ENCODE measurements around the gene TOGARAM2.

Gene TOGARAM2

DNA sequence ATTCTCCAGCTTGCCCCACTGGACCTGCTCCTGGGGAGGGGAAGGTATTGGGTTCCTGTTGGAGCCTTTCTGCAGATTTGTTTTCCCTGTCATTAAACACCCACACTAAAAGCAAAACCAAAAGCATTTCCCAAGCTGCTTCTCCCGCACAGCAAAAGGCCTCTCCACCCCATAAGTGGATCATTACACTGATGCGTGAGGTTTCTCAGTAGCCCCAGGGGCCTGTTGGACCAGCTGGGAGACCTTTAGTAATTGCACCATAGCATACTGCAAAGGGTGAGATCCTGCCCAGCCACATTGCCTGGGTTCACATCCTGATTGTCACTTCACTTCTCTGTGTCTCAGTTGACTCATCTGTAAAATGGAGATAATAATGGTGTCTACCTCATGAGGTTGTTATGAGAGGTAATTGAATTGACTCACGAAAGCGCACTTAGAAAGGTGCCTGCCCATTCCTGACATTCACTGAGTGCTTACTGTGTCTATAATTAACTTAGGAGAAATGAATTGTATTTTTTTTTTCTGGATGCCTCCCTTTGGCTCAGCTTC lies 43.9 kb downstream of the TOGARAM2 start:
- Histone ChIP-seq H3K9ac (ENCODE audit: low read length in 2 of 2) (no peak overlapping the region), H3K4me1 (ENCODE audit: control insufficient read depth, insufficient read depth, low read length) (no peaks in the 10 kb centered on the region), H3K27me3 (ENCODE audit: control insufficient read depth in 1 of 2, insufficient read depth in 2 of 2, low read length in 2 of 2) (no peaks in the 10 kb centered on the region), H3K9me3 (ENCODE audit: control insufficient read depth in 2 of 2, low read length in 2 of 2) (no peaks in the 10 kb centered on the region), H3K36me3 (ENCODE audit: control insufficient read depth in 2 of 2, insufficient read depth in 2 of 2, low read length in 2 of 2) (no peaks in the 10 kb centered on the region), H3K4me3 (ENCODE audit: low read length in 2 of 2) (no peak overlapping the region), H3K27ac (ENCODE audit: low read length) (no peak overlapping the region)

DNA sequence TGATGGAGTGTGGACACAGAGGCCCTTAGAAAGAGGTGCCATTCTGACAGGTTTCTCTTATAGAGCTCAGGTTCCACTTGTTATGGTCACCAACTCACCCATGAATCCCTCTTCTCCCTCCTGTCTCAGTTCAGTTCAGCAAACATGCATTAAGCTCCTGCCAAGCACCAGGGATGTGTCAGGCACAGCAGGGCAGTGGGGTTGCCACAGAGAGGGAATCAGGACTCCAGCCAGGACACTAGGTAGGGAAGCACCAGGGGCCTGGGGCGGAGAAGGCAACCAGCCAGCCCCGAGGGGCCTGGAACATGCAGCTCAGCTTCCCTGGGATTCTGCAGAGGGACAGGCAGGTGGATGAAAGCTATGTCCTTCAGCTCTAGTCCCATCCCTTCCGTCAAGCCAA lies 44.6 kb downstream of the TOGARAM2 start:
- Histone ChIP-seq H3K9ac (ENCODE audit: low read length in 2 of 2) (no peak overlapping the region), H3K27ac (ENCODE audit: low read length) (no peak overlapping the region), H3K9me3 (ENCODE audit: control insufficient read depth in 2 of 2, low read length in 2 of 2) (no peaks in the 10 kb centered on the region), H3K36me3 (ENCODE audit: control insufficient read depth in 2 of 2, insufficient read depth in 2 of 2, low read length in 2 of 2) (no peaks in the 10 kb centered on the region), H3K4me3 (ENCODE audit: low read length in 2 of 2) (no peak overlapping the region), H3K4me1 (ENCODE audit: control insufficient read depth, insufficient read depth, low read length) (no peaks in the 10 kb centered on the region), H3K27me3 (ENCODE audit: control insufficient read depth in 1 of 2, insufficient read depth in 2 of 2, low read length in 2 of 2) (no peaks in the 10 kb centered on the region)

DNA sequence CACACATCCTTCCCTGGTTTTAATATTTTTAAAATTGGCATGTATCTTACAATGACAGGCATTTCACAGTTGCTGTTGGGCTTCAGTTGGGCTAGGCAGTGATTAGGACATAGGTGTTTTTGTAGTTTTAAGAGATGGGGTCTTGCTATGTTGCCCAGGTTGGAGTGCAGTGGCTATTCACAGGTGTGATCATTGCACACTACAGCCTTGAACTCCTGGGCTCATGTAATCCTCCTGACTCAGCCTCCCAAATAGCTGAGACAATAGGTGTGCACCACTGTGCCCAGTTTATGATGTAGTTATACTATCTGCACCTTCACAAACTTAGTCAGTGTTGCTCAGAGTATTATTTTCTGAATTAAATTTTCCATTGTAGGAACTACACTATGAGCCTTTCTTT lies 49.9 kb downstream of the TOGARAM2 start:
- H3K4me1 ChIP-seq (ENCODE audit: control insufficient read depth, insufficient read depth, low read length): no peaks in the 10 kb centered on the region
- H3K4me3 ChIP-seq (ENCODE audit: low read length in 2 of 2): no peak overlapping the region
- H3K9me3 ChIP-seq (ENCODE audit: control insufficient read depth in 2 of 2, low read length in 2 of 2): no peaks in the 10 kb centered on the region
- H3K9ac ChIP-seq (ENCODE audit: low read length in 2 of 2): no peak overlapping the region
- H3K27ac ChIP-seq (ENCODE audit: low read length): no peak overlapping the region
- H3K27me3 ChIP-seq (ENCODE audit: control insufficient read depth in 1 of 2, insufficient read depth in 2 of 2, low read length in 2 of 2): no peaks in the 10 kb centered on the region
- H3K36me3 ChIP-seq (ENCODE audit: control insufficient read depth in 2 of 2, insufficient read depth in 2 of 2, low read length in 2 of 2): no peaks in the 10 kb centered on the region

DNA sequence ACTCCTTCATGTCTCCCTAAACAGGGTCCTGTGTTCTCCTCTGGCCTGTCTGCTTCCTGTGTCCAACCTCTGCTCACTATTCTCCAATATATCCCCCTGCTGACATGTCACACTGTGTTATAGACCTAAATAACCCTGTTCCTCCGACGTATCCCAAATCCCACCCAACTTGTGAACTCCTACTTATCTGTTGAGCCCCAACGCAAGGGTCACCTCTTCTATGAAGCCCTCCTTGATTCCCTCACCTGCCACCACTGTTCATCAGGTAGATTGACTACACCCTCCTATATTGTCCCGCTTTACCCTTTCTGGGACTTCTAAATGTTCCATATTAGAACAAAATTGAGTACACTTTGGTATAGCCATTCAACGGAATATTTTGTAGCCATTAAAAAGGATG lies 51.1 kb downstream of the TOGARAM2 start:
- Histone ChIP-seq H3K27ac (ENCODE audit: low read length) (no peak overlapping the region), H3K4me1 (ENCODE audit: control insufficient read depth, insufficient read depth, low read length) (no peaks in the 10 kb centered on the region), H3K27me3 (ENCODE audit: control insufficient read depth in 1 of 2, insufficient read depth in 2 of 2, low read length in 2 of 2) (no peaks in the 10 kb centered on the region), H3K9ac (ENCODE audit: low read length in 2 of 2) (no peak overlapping the region), H3K4me3 (ENCODE audit: low read length in 2 of 2) (no peak overlapping the region), H3K9me3 (ENCODE audit: control insufficient read depth in 2 of 2, low read length in 2 of 2) (no peaks in the 10 kb centered on the region), H3K36me3 (ENCODE audit: control insufficient read depth in 2 of 2, insufficient read depth in 2 of 2, low read length in 2 of 2) (peaks cover 0 to 2% of the 10 kb centered on the region in 2 donors)

DNA sequence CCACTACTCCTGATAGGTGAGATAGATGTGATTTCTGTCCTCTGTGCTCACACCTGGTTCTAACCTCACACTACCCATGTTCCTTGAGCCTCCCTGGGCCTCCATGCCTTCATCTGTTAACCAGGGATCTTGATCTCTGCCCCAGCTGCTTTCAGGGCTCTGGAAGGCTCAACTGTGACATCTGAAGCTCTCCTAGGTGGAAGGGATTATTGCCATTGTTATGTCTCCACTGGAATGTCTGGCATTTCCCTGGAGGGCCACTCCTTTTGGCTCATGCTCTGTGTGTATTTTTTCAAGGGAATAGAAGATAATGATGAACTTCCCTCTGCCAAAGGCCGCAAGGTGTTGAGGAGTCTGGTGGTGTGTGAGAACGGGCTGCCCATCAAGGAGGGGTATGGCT lies 52.1 kb downstream of the TOGARAM2 start:
- Histone ChIP-seq H3K36me3 (ENCODE audit: control insufficient read depth in 2 of 2, insufficient read depth in 2 of 2, low read length in 2 of 2) (peaks cover 0 to 2% of the 10 kb centered on the region in 2 donors), H3K27me3 (ENCODE audit: control insufficient read depth in 1 of 2, insufficient read depth in 2 of 2, low read length in 2 of 2) (no peaks in the 10 kb centered on the region), H3K4me1 (ENCODE audit: control insufficient read depth, insufficient read depth, low read length) (no peaks in the 10 kb centered on the region)

DNA sequence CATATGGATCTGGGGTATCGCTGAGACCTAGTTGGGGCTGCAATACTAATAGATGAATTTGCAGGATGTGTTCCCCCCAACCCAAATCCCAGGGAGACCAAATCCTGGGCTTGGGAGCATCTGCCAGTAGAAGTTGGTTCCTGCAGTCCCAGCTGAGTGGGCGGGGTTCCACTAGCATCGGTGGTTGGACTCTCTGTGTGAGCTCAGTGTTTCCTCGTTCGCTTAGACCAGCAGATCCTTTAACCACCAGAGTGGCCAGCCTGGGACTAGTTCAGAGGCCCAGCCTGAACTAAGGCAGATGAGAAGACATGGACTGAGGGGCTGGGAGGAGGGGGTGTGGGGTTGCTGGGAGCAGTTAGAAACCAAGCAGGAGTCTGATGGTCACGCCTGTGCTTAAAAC lies 52.6 kb downstream of the TOGARAM2 start:
- Histone ChIP-seq H3K36me3 (ENCODE audit: control insufficient read depth in 2 of 2, insufficient read depth in 2 of 2, low read length in 2 of 2) (peaks cover 0 to 2% of the 10 kb centered on the region in 2 donors), H3K9ac (ENCODE audit: low read length in 2 of 2) (no peak overlapping the region), H3K4me1 (ENCODE audit: control insufficient read depth, insufficient read depth, low read length) (no peaks in the 10 kb centered on the region)

More for the DNA sequence above, 52.1 kb downstream of the TOGARAM2 start:
- no peak overlapping the region for H3K4me3 ChIP-seq (ENCODE audit: low read length in 2 of 2)
- H3K27ac ChIP-seq (ENCODE audit: low read length): no peak overlapping the region
- no peak overlapping the region for H3K9ac ChIP-seq (ENCODE audit: low read length in 2 of 2)
- H3K9me3 ChIP-seq (ENCODE audit: control insufficient read depth in 2 of 2, low read length in 2 of 2): no peaks in the 10 kb centered on the region

DNA sequence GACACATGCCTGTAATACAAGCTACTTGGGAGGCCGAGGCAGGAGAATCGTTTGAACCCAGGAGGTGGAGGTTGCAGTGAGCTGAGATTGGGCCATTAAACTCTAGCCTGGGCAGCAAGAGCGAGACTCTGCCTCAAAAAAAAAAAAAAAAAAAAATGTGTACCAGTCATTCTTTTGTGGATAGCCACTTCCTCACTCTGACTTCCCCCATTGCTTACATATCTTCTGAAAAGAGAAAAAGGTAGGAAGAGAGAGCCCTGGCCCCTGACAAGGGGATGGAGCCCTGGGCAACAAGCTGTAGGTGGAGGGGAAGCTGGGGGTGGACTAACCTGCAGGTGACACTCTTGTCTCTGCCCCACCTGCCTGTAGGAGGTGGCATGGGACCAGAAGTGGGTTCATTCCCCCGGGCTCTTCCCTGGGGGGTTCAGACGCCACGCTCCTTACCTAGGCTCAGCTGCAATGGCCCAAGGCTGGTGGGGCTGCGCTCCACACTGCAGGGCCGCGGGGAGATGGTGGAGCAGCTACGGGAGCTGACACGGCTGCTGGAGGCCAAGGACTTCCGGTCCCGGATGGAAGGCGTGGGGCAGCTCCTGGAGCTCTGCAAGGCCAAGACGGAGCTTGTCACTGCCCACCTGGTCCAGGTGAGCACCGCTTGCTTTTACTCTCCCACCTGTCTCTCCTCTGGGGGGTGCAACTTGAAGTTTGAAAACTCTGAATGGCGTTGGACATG lies 54.1 kb downstream of the TOGARAM2 start:
- Histone ChIP-seq H3K4me3 (ENCODE audit: low read length in 2 of 2) (no peak overlapping the region), H3K9me3 (ENCODE audit: control insufficient read depth in 2 of 2, low read length in 2 of 2) (no peaks in the 10 kb centered on the region), H3K36me3 (ENCODE audit: control insufficient read depth in 2 of 2, insufficient read depth in 2 of 2, low read length in 2 of 2) (peaks cover 0 to 2% of the 10 kb centered on the region in 2 donors), H3K27me3 (ENCODE audit: control insufficient read depth in 1 of 2, insufficient read depth in 2 of 2, low read length in 2 of 2) (no peaks in the 10 kb centered on the region), H3K9ac (ENCODE audit: low read length in 2 of 2) (no peak overlapping the region), H3K27ac (ENCODE audit: low read length) (no peak overlapping the region), H3K4me1 (ENCODE audit: control insufficient read depth, insufficient read depth, low read length) (peaks cover 14% of the 10 kb centered on the region)

More for the DNA sequence above, 52.6 kb downstream of the TOGARAM2 start:
- Histone ChIP-seq H3K9me3 (ENCODE audit: control insufficient read depth in 2 of 2, low read length in 2 of 2) (no peaks in the 10 kb centered on the region), H3K27me3 (ENCODE audit: control insufficient read depth in 1 of 2, insufficient read depth in 2 of 2, low read length in 2 of 2) (no peaks in the 10 kb centered on the region), H3K4me3 (ENCODE audit: low read length in 2 of 2) (no peak overlapping the region), H3K27ac (ENCODE audit: low read length) (no peak overlapping the region)

DNA sequence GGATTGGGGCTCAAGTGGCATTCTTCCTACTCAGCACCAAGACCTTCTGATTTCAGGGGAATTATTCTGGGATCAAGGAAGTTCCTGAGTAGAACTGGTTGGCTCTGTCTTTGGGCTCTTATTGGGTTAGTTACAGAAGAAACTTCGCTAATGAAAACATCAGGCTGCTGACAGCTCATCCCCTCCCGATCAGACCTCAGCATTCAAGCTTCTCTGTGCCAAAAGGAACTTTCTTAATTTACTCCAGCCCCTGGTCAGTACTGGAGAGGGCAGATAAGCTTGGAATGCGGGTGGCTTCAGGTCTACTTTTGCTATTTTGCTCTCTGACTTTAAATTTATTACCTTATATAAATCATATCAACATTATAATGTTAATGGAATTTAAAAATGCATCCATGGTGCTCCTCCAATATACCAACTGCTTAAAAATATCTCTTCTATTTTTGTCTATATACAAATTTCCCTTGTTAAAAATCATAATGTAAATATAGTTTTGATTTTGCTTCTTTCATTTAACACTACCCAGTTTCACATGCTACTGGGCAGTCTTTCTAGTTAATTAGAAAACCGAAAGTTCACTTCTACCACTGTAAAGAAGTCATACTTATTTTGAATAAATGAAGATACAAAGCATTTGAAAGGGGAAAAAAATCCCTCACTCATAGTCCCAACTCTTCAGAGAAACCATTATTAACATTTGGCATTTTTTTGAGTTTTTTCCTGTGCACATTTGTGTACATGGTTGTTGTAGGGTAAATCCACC lies 58.8 kb downstream of the TOGARAM2 start:
- peak overlapping the region; percentile 18 for H3K27ac ChIP-seq (ENCODE audit: low read length)

DNA sequence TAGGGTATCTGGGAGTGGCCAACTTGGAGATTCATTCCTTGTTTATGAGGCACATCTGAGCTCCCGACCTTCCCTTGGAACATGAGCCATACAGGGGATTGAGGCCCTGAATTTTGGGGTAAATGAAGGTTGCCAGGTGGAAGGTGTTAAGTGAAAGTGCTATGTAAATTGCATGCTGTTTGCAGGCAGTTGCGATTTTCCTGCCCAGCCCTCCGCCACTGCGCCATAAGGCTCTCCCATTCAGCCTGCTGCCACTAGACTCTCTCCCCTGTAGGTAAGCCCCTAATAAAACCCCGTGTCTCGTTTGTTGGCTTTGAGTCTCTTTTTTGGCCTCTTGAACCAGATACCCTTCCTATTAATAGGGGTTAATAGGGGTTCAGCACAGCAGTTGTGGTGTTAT lies 59.5 kb downstream of the TOGARAM2 start:
- Histone ChIP-seq H3K27me3 (ENCODE audit: control insufficient read depth in 1 of 2, insufficient read depth in 2 of 2, low read length in 2 of 2) (no peaks in the 10 kb centered on the region), H3K36me3 (ENCODE audit: control insufficient read depth in 2 of 2, insufficient read depth in 2 of 2, low read length in 2 of 2) (peaks cover 0 to 2% of the 10 kb centered on the region in 2 donors), H3K9ac (ENCODE audit: low read length in 2 of 2) (peak overlapping the region in 1 of 2 donors; percentile 2), H3K9me3 (ENCODE audit: control insufficient read depth in 2 of 2, low read length in 2 of 2) (no peaks in the 10 kb centered on the region), H3K27ac (ENCODE audit: low read length) (peak overlapping the region; percentile 18), H3K4me1 (ENCODE audit: control insufficient read depth, insufficient read depth, low read length) (peaks cover 21% of the 10 kb centered on the region), H3K4me3 (ENCODE audit: low read length in 2 of 2) (no peak overlapping the region)

More for the DNA sequence above, 58.8 kb downstream of the TOGARAM2 start:
- Histone ChIP-seq H3K36me3 (ENCODE audit: control insufficient read depth in 2 of 2, insufficient read depth in 2 of 2, low read length in 2 of 2) (peaks cover 0 to 2% of the 10 kb centered on the region in 2 donors), H3K4me3 (ENCODE audit: low read length in 2 of 2) (no peak overlapping the region), H3K27me3 (ENCODE audit: control insufficient read depth in 1 of 2, insufficient read depth in 2 of 2, low read length in 2 of 2) (no peaks in the 10 kb centered on the region), H3K9ac (ENCODE audit: low read length in 2 of 2) (no peak overlapping the region), H3K4me1 (ENCODE audit: control insufficient read depth, insufficient read depth, low read length) (peaks cover 21% of the 10 kb centered on the region), H3K9me3 (ENCODE audit: control insufficient read depth in 2 of 2, low read length in 2 of 2) (no peaks in the 10 kb centered on the region)

DNA sequence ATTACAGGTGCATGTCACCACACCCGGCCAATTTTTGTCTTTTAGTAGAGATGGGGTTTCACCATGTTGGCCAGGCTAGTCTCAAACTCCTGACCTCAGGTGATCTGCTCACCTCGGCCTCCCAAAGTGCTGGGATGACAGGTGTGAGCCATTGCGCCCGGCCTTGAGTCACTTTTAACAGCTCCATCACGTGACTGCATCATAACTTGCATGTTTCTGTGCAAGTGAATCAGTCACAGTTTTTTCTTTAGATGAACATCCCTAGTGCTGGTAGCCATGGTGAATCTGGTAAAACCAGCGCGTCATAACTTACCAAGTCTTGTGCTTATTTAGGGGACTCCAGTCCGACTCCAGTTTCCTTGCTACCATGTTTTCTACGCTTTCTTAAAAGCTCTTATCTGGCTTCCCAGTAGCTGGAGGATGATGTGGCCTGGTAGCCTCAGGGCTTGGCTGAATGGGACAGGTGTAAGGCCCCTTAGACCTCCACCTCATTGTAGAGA lies 60.1 kb downstream of the TOGARAM2 start:
- Histone ChIP-seq H3K9ac (ENCODE audit: low read length in 2 of 2) (no peak overlapping the region), H3K27ac (ENCODE audit: low read length) (no peak overlapping the region), H3K4me1 (ENCODE audit: control insufficient read depth, insufficient read depth, low read length) (peaks cover 21% of the 10 kb centered on the region), H3K36me3 (ENCODE audit: control insufficient read depth in 2 of 2, insufficient read depth in 2 of 2, low read length in 2 of 2) (peaks cover 0 to 2% of the 10 kb centered on the region in 2 donors), H3K9me3 (ENCODE audit: control insufficient read depth in 2 of 2, low read length in 2 of 2) (no peaks in the 10 kb centered on the region), H3K27me3 (ENCODE audit: control insufficient read depth in 1 of 2, insufficient read depth in 2 of 2, low read length in 2 of 2) (no peaks in the 10 kb centered on the region), H3K4me3 (ENCODE audit: low read length in 2 of 2) (no peak overlapping the region)
